ENCODE results near the gene DLG5.

DNA sequence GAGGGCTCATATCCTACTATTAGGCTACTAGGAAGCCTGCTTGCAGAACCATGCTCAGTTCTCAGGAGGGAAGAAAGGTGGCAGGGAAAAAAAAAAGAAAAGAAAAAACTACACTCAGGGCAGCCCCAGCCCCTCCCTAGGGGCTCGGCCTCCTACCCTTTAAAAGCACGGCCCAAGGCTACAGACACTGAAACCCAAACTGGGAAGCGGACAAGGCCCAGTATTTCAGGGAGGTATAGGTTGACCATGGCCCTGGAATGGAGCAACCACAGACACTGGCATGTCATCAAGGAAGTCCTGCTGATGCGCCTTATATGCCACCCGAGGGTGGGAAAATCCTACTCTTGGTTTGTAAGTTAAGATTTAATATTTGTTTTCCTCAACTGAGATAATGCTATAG lies 50.8 kb downstream of the DLG5 start:
- TF ChIP-seq POLR2AphosphoS5 (IDR thresholded peaks at IDR 0.05; ENCODE audit: low read depth, low read length) (no peak), TAF1 (IDR thresholded peaks at IDR 0.05; ENCODE audit: borderline replicate concordance, insufficient read depth, low read length) (no peak)
- TF ChIP-seq, protein P1, sequence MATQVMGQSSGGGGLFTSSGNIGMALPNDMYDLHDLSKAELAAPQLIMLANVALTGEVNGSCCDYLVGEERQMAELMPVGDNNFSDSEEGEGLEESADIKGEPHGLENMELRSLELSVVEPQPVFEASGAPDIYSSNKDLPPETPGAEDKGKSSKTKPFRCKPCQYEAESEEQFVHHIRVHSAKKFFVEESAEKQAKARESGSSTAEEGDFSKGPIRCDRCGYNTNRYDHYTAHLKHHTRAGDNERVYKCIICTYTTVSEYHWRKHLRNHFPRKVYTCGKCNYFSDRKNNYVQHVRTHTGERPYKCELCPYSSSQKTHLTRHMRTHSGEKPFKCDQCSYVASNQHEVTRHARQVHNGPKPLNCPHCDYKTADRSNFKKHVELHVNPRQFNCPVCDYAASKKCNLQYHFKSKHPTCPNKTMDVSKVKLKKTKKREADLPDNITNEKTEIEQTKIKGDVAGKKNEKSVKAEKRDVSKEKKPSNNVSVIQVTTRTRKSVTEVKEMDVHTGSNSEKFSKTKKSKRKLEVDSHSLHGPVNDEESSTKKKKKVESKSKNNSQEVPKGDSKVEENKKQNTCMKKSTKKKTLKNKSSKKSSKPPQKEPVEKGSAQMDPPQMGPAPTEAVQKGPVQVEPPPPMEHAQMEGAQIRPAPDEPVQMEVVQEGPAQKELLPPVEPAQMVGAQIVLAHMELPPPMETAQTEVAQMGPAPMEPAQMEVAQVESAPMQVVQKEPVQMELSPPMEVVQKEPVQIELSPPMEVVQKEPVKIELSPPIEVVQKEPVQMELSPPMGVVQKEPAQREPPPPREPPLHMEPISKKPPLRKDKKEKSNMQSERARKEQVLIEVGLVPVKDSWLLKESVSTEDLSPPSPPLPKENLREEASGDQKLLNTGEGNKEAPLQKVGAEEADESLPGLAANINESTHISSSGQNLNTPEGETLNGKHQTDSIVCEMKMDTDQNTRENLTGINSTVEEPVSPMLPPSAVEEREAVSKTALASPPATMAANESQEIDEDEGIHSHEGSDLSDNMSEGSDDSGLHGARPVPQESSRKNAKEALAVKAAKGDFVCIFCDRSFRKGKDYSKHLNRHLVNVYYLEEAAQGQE (IDR thresholded peaks at IDR 0.05; ENCODE audit: insufficient read depth in 1 of 2, low read depth in 2 of 2, low read length in 2 of 2): no peak

All from PFSK-1 (cell line).